Subcutaneous abdominal adipose tissue (tissue), 5 donors: ENCODE results near the gene LSAMP.

Experiments used
- H3K27ac ChIP-seq: one replicate; pipeline ENCODE4 v1.7.0; 2013; ENCODE audit warnings: low read depth, mild to moderate bottlenecking, inconsistent platforms, low read length, moderate library complexity
- H3K27me3 ChIP-seq, 5 donors: one replicate each; pipeline ENCODE4 v1.7.0; 2013; ENCODE audit warnings: low read length in 5 of 5, inconsistent platforms in 1 of 5; ENCODE audit not compliant: control insufficient read depth in 5 of 5, insufficient read depth in 4 of 5
- H3K36me3 ChIP-seq, 5 donors: one replicate each; pipeline ENCODE4 v1.7.0; 2013; ENCODE audit warnings: low read length in 5 of 5; ENCODE audit not compliant: control insufficient read depth in 5 of 5, insufficient read depth in 5 of 5
- H3K4me1 ChIP-seq, 5 donors: one replicate each; pipeline ENCODE4 v1.7.0; 2013; ENCODE audit warnings: low read length in 5 of 5, mild to moderate bottlenecking in 3 of 5, moderate library complexity in 1 of 5; ENCODE audit not compliant: control insufficient read depth in 5 of 5, insufficient read depth in 5 of 5
- H3K4me3 ChIP-seq, 5 donors: one replicate each; pipeline ENCODE4 v1.7.0; 2013; ENCODE audit warnings: low read length in 5 of 5, low read depth in 1 of 5
- H3K9ac ChIP-seq, 5 donors: one replicate each; pipeline ENCODE4 v1.7.0; 2013; ENCODE audit warnings: low read length in 5 of 5, mild to moderate bottlenecking in 4 of 5, moderate library complexity in 3 of 5
- H3K9me3 ChIP-seq, 5 donors: one replicate each; pipeline ENCODE4 v1.7.0; 2013; ENCODE audit warnings: low read length in 5 of 5; ENCODE audit not compliant: control insufficient read depth in 5 of 5
- donor health status: healthy.
- donor health status: healthy.
- donor health status: healthy.
- donor health status: healthy.
- donor health status: healthy.

LSAMP gene

GRCh38 chr3:116056280-116056679 lies 389.0 kb downstream of the LSAMP start:
- H3K4me3 ChIP-seq: no peak overlapping the region
- no peak overlapping the region for H3K27ac ChIP-seq
- H3K36me3 ChIP-seq: no peaks in the 10 kb centered on the region
- no peaks in the 10 kb centered on the region for H3K9me3 ChIP-seq
- H3K9ac ChIP-seq: no peak overlapping the region
- H3K4me1 ChIP-seq: no peaks in the 10 kb centered on the region
- H3K27me3 ChIP-seq: no peaks in the 10 kb centered on the region

GRCh38 chr3:116053017-116053416 lies 392.3 kb downstream of the LSAMP start:
- Histone ChIP-seq H3K4me1 (no peaks in the 10 kb centered on the region), H3K9me3 (no peaks in the 10 kb centered on the region), H3K27ac (no peak overlapping the region)

DNA sequence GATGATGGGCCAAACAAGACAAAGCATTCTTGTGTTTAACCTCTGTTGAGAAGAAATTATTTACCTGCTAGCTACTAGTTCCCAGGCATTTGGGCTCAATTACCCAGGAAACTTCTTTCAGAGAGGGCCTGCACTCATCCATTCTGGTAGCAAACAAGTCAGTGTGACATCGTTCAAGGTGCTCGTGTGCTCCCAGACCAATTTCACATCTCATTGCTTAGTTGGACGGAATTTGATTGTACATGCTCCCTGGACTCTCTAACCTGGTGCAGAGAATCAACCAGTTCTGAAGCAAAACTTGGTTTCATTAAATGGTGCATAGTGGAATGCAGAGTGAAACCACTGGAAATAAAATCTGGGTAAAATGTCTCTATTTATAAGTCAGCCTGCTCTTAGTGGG lies 392.7 kb downstream of the LSAMP start:
- H3K27me3 ChIP-seq: no peaks in the 10 kb centered on the region
- H3K4me3 ChIP-seq: no peak overlapping the region
- H3K27ac ChIP-seq: no peak overlapping the region
- H3K9me3 ChIP-seq: no peaks in the 10 kb centered on the region
- no peak overlapping the region for H3K9ac ChIP-seq
- H3K4me1 ChIP-seq: no peaks in the 10 kb centered on the region
- H3K36me3 ChIP-seq: no peaks in the 10 kb centered on the region

More at GRCh38 chr3:116053017-116053416, 392.3 kb downstream of the LSAMP start:
- H3K27me3 ChIP-seq: no peaks in the 10 kb centered on the region
- no peak overlapping the region for H3K9ac ChIP-seq
- H3K36me3 ChIP-seq: no peaks in the 10 kb centered on the region
- no peak overlapping the region for H3K4me3 ChIP-seq

DNA sequence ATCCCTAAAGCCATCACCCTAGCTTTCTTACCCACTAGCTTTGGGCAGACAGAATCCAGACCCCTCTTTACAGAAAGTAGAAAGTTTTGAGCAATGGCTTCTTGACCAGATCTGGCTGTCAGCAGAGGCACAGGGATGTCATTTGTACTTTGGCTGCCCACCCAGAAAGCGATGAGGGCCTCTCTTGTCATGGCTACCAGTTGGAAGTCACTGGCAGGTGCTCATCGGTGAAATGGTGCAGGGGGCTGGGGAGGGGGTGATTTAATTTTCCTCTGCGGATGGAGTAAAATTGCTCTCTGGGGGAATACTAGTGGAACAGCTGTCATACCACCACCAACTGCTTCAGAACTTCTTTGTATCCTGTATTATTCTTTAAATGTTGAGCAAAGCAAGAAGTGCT lies 393.7 kb downstream of the LSAMP start:
- Histone ChIP-seq H3K27ac (no peak overlapping the region), H3K9ac (no peak overlapping the region), H3K27me3 (no peaks in the 10 kb centered on the region), H3K36me3 (no peaks in the 10 kb centered on the region), H3K4me1 (no peaks in the 10 kb centered on the region), H3K4me3 (no peak overlapping the region), H3K9me3 (no peaks in the 10 kb centered on the region)

DNA sequence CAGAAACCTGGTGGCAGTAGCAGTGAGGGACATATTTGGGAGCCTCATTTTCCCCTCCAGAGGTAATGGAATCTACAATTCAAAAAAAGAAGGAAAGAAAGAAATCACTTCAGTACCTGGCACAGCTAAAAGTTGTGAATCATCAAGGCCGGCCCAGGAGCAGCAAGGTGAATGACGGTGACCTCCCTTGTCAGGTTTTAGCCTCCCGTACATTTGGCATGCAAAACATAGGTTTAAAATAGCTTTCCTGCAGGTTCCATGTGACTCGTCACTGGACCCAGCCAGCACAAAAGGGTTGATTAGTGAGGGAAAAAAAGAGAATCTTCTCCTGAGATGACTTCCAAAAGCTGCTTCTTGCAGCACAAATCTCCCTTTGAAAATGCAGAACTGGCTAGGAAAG lies 394.2 kb downstream of the LSAMP start:
- H3K4me1 ChIP-seq: no peaks in the 10 kb centered on the region
- H3K9ac ChIP-seq: no peak overlapping the region
- no peaks in the 10 kb centered on the region for H3K36me3 ChIP-seq
- H3K9me3 ChIP-seq: no peaks in the 10 kb centered on the region
- H3K27me3 ChIP-seq: no peaks in the 10 kb centered on the region
- H3K27ac ChIP-seq: no peak overlapping the region
- no peak overlapping the region for H3K4me3 ChIP-seq

GRCh38 chr3:116050311-116050915 lies 394.9 kb downstream of the LSAMP start:
- Histone ChIP-seq H3K9me3 (no peaks in the 10 kb centered on the region), H3K4me1 (no peaks in the 10 kb centered on the region), H3K36me3 (no peaks in the 10 kb centered on the region), H3K27me3 (no peaks in the 10 kb centered on the region), H3K27ac (no peak overlapping the region), H3K4me3 (no peak overlapping the region), H3K9ac (no peak overlapping the region)

GRCh38 chr3:116048991-116049390 lies 396.3 kb downstream of the LSAMP start:
- Histone ChIP-seq H3K9me3 (no peaks in the 10 kb centered on the region), H3K27me3 (no peaks in the 10 kb centered on the region), H3K27ac (no peak overlapping the region), H3K36me3 (no peaks in the 10 kb centered on the region), H3K4me1 (no peaks in the 10 kb centered on the region), H3K4me3 (no peak overlapping the region), H3K9ac (no peak overlapping the region)

DNA sequence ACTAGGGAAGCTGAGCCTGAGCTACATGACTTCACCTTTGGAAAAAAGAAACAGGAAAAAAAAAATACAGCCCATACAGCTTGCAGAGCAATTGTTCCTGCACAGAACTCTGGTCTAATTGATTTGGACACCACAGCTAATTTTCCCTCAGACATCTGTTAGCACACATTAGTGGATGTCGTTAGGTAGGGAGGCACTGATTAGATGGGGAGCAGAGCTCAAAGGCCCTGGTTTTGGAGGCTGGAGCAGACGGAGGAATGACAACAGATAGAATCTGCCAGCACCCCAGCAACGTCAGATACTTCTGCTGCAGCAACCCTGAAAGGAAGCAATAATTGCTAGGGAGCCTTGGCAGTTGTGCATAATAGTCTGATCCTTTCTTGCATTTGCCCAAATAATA lies 398.9 kb downstream of the LSAMP start:
- H3K36me3 ChIP-seq: no peaks in the 10 kb centered on the region
- H3K27ac ChIP-seq: no peak overlapping the region
- no peaks in the 10 kb centered on the region for H3K27me3 ChIP-seq
- no peak overlapping the region for H3K4me3 ChIP-seq
- H3K4me1 ChIP-seq: no peaks in the 10 kb centered on the region
- H3K9me3 ChIP-seq: no peaks in the 10 kb centered on the region
- no peak overlapping the region for H3K9ac ChIP-seq

DNA sequence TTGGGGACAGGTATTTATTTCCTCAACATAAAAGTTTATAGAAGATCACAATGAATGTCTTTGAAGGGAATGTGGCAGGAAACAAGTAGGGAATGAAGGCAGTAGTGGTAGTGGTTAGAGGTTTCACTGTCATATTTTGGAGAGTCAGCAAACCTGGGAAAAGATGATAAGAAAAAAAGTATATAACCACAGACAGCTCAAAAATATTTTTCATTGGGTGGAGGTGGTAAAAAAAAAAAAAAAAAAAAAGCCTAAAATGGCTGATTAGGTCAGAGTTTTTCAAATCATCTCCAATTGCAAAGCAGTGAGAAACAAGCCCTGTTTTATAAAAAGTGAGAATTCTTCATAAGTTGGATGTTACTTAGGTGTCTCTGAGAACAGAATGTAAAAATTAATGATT lies 400.0 kb downstream of the LSAMP start:
- Histone ChIP-seq H3K27me3 (no peaks in the 10 kb centered on the region), H3K4me3 (no peak overlapping the region), H3K9me3 (no peaks in the 10 kb centered on the region), H3K36me3 (no peaks in the 10 kb centered on the region), H3K4me1 (no peaks in the 10 kb centered on the region), H3K9ac (no peak overlapping the region), H3K27ac (no peak overlapping the region)

DNA sequence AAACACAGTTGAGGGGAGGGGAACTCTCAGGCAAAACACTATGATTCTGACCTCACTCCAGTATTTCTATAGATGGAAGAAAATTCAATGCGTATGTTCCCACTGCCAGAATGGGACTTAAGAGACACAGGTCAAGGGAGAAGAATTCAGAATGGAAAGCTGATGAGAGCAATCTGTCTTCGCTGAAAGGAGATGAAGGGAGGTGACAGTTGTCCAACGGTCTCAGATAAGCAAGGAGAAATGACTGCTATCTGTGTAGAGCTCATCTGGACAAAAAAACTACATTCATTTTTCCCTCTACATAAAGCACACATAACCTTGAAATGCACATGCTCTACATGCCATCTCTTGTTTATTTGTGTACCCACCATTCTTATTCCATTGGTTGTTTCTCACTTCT lies 405.1 kb downstream of the LSAMP start:
- no peak overlapping the region for H3K9ac ChIP-seq
- H3K27me3 ChIP-seq: no peaks in the 10 kb centered on the region
- no peaks in the 10 kb centered on the region for H3K36me3 ChIP-seq
- H3K4me1 ChIP-seq: no peaks in the 10 kb centered on the region
- no peak overlapping the region for H3K27ac ChIP-seq
- no peak overlapping the region for H3K4me3 ChIP-seq
- H3K9me3 ChIP-seq: no peaks in the 10 kb centered on the region

DNA sequence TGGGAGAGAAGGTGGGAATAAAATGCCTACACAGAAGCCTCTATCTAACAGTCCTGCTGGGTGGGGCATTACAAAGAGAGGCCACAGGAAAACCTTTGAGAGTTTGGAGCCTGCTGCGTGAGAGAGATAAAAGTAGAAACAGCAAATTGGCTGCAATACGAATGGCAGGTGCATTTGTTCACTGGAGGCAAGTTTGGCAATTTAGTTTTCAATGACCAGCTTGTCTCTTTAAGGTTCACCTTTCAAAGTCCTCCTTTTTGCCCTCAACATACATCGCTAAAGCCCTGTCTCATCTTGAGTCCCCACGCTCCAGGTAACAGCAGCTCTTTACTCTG lies 405.7 kb downstream of the LSAMP start:
- H3K9ac ChIP-seq: no peak overlapping the region
- H3K4me1 ChIP-seq: no peaks in the 10 kb centered on the region
- H3K9me3 ChIP-seq: no peaks in the 10 kb centered on the region

More for the DNA sequence above, 405.7 kb downstream of the LSAMP start:
- Histone ChIP-seq H3K27me3 (no peaks in the 10 kb centered on the region), H3K27ac (no peak overlapping the region), H3K36me3 (no peaks in the 10 kb centered on the region), H3K4me3 (no peak overlapping the region)
